Right lobe of liver (tissue), 4 donors: ENCODE data around the gene REEP6.

Source experiments
- CTCF ChIP-seq, 4 donors: fragments of 200-600 bp in 3 of 4; fragments of 450-650 bp in 1 of 4; IDR thresholded peaks; one replicate each; pipeline versions ENCODE4 v1.5.1 to v1.8.0; 2016 to 2022; ENCODE audit warnings: antibody characterized with exemption in 4 of 4, mild to moderate bottlenecking in 2 of 4
- POLR2A ChIP-seq: fragments of 450-650 bp; IDR thresholded peaks from one replicate; pipeline ENCODE4 v1.6.1; 2017; ENCODE audit warnings: antibody characterized with exemption, mild to moderate bottlenecking
- donor health status: DM: no; HTN: no; CAD: no.
- donor health status: DM: no; HTN: no; CAD: no.
- donor health status: DM: no; HTN: yes; CAD: no.

- TF ChIP-seq CTCF (IDR thresholded peaks at IDR 0.05) (no peak), POLR2A (no peak)
Measured at GRCh38 chr19:1466461-1467214, 24.3 kb upstream of the REEP6 start.
